ENCODE results near the gene TTC36. TPM values are rescaled to one million over a fixed set of nuclear protein-coding genes. Genes with fewer than 3 reads are reported as not detected.

The TTC36 gene
- total and polyA plus RNA-seq, 2 experiments from 2014 or later, result 0.40 to 1.0 TPM

DNA sequence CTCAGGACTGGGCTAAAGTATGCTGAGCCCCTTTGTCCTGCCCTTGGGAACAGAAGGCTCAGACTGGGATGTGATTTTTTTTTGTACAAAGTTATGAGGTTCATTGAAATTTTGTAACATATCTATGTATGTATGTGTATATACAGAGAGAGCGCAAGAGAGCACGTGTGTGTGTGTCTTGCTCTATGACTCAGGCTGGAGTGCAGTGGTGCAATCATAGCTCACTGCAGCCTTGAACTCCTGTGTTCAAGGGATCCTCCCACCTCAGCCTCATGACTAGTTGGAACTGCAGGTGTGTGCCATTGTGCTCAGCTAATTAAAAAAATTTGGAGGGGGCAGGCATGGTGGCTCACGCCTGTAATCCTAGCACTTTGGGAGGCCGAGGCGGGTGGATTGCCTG lies 9.5 kb downstream of the TTC36 start:
- peaks cover 4% of the 10 kb centered on the region for H3K27me3 Mint-ChIP-seq (ENCODE audit: insufficient read depth, low read depth, poor library complexity)
- no peak for TF ChIP-seq ZNF331 (CRISPR knock-in tag; IDR thresholded peaks at IDR 0.05; ENCODE audit: low read depth)
- TF ChIP-seq, protein P1, sequence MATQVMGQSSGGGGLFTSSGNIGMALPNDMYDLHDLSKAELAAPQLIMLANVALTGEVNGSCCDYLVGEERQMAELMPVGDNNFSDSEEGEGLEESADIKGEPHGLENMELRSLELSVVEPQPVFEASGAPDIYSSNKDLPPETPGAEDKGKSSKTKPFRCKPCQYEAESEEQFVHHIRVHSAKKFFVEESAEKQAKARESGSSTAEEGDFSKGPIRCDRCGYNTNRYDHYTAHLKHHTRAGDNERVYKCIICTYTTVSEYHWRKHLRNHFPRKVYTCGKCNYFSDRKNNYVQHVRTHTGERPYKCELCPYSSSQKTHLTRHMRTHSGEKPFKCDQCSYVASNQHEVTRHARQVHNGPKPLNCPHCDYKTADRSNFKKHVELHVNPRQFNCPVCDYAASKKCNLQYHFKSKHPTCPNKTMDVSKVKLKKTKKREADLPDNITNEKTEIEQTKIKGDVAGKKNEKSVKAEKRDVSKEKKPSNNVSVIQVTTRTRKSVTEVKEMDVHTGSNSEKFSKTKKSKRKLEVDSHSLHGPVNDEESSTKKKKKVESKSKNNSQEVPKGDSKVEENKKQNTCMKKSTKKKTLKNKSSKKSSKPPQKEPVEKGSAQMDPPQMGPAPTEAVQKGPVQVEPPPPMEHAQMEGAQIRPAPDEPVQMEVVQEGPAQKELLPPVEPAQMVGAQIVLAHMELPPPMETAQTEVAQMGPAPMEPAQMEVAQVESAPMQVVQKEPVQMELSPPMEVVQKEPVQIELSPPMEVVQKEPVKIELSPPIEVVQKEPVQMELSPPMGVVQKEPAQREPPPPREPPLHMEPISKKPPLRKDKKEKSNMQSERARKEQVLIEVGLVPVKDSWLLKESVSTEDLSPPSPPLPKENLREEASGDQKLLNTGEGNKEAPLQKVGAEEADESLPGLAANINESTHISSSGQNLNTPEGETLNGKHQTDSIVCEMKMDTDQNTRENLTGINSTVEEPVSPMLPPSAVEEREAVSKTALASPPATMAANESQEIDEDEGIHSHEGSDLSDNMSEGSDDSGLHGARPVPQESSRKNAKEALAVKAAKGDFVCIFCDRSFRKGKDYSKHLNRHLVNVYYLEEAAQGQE (IDR thresholded peaks at IDR 0.05; ENCODE audit: unreplicated experiment), result no peak
- no peak for TF ChIP-seq ZNF114 (CRISPR knock-in tag; IDR thresholded peaks at IDR 0.05)
- TF ChIP-seq STAT1 (IDR thresholded peaks at IDR 0.05; ENCODE audit: unreplicated experiment), result no peak
- no peak for TF ChIP-seq NANOG (IDR thresholded peaks at IDR 0.05; ENCODE audit: borderline replicate concordance)
- no peak for TF ChIP-seq JUNB (IDR thresholded peaks at IDR 0.05; ENCODE audit: unreplicated experiment)
- no peak for TF ChIP-seq EZH2 (IDR thresholded peaks at IDR 0.05; ENCODE audit: low read depth, unreplicated experiment)
- TF ChIP-seq EZH2phosphoT487 (IDR thresholded peaks at IDR 0.05; ENCODE audit: unreplicated experiment), result no peak
- TF ChIP-seq, protein P2, sequence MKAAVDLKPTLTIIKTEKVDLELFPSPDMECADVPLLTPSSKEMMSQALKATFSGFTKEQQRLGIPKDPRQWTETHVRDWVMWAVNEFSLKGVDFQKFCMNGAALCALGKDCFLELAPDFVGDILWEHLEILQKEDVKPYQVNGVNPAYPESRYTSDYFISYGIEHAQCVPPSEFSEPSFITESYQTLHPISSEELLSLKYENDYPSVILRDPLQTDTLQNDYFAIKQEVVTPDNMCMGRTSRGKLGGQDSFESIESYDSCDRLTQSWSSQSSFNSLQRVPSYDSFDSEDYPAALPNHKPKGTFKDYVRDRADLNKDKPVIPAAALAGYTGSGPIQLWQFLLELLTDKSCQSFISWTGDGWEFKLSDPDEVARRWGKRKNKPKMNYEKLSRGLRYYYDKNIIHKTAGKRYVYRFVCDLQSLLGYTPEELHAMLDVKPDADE (IDR thresholded peaks at IDR 0.05), result no peak
- no peak for TF ChIP-seq CREB1 (CRISPR knock-in tag; IDR thresholded peaks at IDR 0.05; ENCODE audit: low read depth)
- TF ChIP-seq POLR2AphosphoS5 (IDR thresholded peaks at IDR 0.05; ENCODE audit: low read depth), result no peak
- TF ChIP-seq, protein P3, sequence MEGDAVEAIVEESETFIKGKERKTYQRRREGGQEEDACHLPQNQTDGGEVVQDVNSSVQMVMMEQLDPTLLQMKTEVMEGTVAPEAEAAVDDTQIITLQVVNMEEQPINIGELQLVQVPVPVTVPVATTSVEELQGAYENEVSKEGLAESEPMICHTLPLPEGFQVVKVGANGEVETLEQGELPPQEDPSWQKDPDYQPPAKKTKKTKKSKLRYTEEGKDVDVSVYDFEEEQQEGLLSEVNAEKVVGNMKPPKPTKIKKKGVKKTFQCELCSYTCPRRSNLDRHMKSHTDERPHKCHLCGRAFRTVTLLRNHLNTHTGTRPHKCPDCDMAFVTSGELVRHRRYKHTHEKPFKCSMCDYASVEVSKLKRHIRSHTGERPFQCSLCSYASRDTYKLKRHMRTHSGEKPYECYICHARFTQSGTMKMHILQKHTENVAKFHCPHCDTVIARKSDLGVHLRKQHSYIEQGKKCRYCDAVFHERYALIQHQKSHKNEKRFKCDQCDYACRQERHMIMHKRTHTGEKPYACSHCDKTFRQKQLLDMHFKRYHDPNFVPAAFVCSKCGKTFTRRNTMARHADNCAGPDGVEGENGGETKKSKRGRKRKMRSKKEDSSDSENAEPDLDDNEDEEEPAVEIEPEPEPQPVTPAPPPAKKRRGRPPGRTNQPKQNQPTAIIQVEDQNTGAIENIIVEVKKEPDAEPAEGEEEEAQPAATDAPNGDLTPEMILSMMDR (conservative IDR thresholded peaks at IDR 0.05; ENCODE audit: low read depth in 2 of 2), result no peak
- TF ChIP-seq, protein P4, sequence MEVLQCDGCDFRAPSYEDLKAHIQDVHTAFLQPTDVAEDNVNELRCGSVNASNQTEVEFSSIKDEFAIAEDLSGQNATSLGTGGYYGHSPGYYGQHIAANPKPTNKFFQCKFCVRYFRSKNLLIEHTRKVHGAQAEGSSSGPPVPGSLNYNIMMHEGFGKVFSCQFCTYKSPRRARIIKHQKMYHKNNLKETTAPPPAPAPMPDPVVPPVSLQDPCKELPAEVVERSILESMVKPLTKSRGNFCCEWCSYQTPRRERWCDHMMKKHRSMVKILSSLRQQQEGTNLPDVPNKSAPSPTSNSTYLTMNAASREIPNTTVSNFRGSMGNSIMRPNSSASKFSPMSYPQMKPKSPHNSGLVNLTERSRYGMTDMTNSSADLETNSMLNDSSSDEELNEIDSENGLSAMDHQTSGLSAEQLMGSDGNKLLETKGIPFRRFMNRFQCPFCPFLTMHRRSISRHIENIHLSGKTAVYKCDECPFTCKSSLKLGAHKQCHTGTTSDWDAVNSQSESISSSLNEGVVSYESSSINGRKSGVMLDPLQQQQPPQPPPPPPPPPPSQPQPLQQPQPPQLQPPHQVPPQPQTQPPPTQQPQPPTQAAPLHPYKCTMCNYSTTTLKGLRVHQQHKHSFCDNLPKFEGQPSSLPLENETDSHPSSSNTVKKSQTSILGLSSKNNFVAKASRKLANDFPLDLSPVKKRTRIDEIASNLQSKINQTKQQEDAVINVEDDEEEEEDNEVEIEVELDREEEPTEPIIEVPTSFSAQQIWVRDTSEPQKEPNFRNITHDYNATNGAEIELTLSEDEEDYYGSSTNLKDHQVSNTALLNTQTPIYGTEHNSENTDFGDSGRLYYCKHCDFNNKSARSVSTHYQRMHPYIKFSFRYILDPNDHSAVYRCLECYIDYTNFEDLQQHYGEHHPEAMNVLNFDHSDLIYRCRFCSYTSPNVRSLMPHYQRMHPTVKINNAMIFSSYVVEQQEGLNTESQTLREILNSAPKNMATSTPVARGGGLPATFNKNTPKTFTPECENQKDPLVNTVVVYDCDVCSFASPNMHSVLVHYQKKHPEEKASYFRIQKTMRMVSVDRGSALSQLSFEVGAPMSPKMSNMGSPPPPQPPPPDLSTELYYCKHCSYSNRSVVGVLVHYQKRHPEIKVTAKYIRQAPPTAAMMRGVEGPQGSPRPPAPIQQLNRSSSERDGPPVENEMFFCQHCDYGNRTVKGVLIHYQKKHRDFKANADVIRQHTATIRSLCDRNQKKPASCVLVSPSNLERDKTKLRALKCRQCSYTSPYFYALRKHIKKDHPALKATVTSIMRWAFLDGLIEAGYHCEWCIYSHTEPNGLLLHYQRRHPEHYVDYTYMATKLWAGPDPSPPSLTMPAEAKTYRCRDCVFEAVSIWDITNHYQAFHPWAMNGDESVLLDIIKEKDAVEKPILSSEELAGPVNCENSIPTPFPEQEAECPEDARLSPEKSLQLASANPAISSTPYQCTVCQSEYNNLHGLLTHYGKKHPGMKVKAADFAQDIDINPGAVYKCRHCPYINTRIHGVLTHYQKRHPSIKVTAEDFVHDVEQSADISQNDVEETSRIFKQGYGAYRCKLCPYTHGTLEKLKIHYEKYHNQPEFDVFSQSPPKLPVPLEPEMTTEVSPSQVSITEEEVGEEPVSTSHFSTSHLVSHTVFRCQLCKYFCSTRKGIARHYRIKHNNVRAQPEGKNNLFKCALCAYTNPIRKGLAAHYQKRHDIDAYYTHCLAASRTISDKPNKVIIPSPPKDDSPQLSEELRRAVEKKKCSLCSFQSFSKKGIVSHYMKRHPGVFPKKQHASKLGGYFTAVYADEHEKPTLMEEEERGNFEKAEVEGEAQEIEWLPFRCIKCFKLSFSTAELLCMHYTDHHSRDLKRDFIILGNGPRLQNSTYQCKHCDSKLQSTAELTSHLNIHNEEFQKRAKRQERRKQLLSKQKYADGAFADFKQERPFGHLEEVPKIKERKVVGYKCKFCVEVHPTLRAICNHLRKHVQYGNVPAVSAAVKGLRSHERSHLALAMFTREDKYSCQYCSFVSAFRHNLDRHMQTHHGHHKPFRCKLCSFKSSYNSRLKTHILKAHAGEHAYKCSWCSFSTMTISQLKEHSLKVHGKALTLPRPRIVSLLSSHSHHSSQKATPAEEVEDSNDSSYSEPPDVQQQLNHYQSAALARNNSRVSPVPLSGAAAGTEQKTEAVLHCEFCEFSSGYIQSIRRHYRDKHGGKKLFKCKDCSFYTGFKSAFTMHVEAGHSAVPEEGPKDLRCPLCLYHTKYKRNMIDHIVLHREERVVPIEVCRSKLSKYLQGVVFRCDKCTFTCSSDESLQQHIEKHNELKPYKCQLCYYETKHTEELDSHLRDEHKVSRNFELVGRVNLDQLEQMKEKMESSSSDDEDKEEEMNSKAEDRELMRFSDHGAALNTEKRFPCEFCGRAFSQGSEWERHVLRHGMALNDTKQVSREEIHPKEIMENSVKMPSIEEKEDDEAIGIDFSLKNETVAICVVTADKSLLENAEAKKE (CRISPR knock-in tag; IDR thresholded peaks at IDR 0.05), result no peak

More for the DNA sequence above, 9.5 kb downstream of the TTC36 start:
- Histone ChIP-seq H3F3A (replicated peaks; ENCODE audit: low read depth) (no peaks in the 10 kb centered on the region; the same call in 1 of the 2 replicates), H2AFZ (no peak overlapping the region), H4K20me1 (replicated peaks; ENCODE audit: insufficient read depth) (no peaks in the 10 kb centered on the region), H3K79me2 (replicated peaks; ENCODE audit: insufficient read depth) (no peaks in the 10 kb centered on the region), H3K27ac (ENCODE audit: low read depth) (no peak overlapping the region), H3K9me2 (ENCODE audit: insufficient read depth) (no peaks in the 10 kb centered on the region), H3K4me3 (no peak overlapping the region), H3K27me3 (ENCODE audit: insufficient read depth) (no peaks in the 10 kb centered on the region), H3K4me2 (no peak overlapping the region), H3K4me1 (ENCODE audit: insufficient read depth) (no peaks in the 10 kb centered on the region; the same call in 1 of the 2 replicates), H3K36me3 (ENCODE audit: insufficient read depth) (no peaks in the 10 kb centered on the region)
- Mint-ChIP-seq H3K9me3 (no peaks in the 10 kb centered on the region), H3K4me3 (no peak overlapping the region), H3K36me3 (ENCODE audit: low read depth) (peaks cover 14% of the 10 kb centered on the region), H3K4me1 (peaks cover 5% of the 10 kb centered on the region; the same call in 2 of the 3 replicates), H3K27ac (no peak overlapping the region)
- DNase-seq (ENCODE audit: low spot score), result no peak
- no peak for ATAC-seq

Measured in GM23338 (cell line).